B cell (primary cell): ENCODE measurements around the gene SLC17A4. TPM values are rescaled to one million over a fixed set of nuclear protein-coding genes. Genes with fewer than 3 reads are reported as not detected.

Experiments
- ATAC-seq: fragments of 200-7000 bp; cut with Tn5 transposase; one replicate; pipeline ENCODE4 v1.10.0; 2021; ENCODE audit warnings: low read depth, mild to moderate bottlenecking, moderate number of reproducible peaks, moderate library complexity
- CTCF ChIA-PET: fragments of 350-600 bp; sonication (Branson Sonifier 250); formaldehyde crosslinking; loops from one replicate; lab custom pipeline; 2021; ENCODE audit warnings: antibody characterized with exemption, inconsistent platforms; lab: Charles Lee
- POLR2A ChIA-PET: fragments of 350-600 bp; sonication (Branson Sonifier 250); formaldehyde crosslinking; loops from one replicate; lab custom pipeline; 2021; ENCODE audit warnings: antibody characterized with exemption; lab: Charles Lee
- DNase-seq: peaks from one replicate; pipeline ENCODE4 v3.0.0; 2013
- H2AFZ ChIP-seq: 2 replicates; pipeline ENCODE4 v1.6.1; 2012; ENCODE audit warnings: mild to moderate bottlenecking, low read depth, low read length; ENCODE audit not compliant: insufficient read depth, poor library complexity, severe bottlenecking
- H3K27ac ChIP-seq, 2 donors: 1 replicate in 1 of 2; 2 replicates in 1 of 2; pipeline ENCODE4 v1.5.1; 2012 to 2013; ENCODE audit warnings: low read length in 2 of 2, mild to moderate bottlenecking in 2 of 2, moderate library complexity in 1 of 2
- H3K27me3 ChIP-seq, 4 experiments: fragments of 200-600 bp in 1 of 4; sonication (generic) in 1 of 4; replicated peaks in 1 of 4; 1 replicate in 2 of 4; 2 replicates in 2 of 4; pipeline versions ENCODE4 v1.6.1 to v1.7.0; 2013 to 2016; ENCODE audit warnings: low read length in 3 of 4, mild to moderate bottlenecking in 2 of 4, mixed read lengths in 1 of 4, moderate library complexity in 1 of 4; ENCODE audit not compliant: insufficient read depth in 4 of 4, control insufficient read depth in 3 of 4; ENCODE audit errors: control extremely low read depth in 1 of 4
- H3K36me3 ChIP-seq, 2 experiments: replicated peaks in 1 of 2; 1 replicate in 1 of 2; 2 replicates in 1 of 2; pipeline versions ENCODE4 v1.6.1 to v1.7.1; 2013; ENCODE audit warnings: low read length in 1 of 2; ENCODE audit not compliant: insufficient read depth in 2 of 2, control insufficient read depth in 1 of 2; ENCODE audit errors: control extremely low read depth in 1 of 2, extremely low read depth in 1 of 2
- H3K4me1 ChIP-seq, 2 donors: fragments of 200-600 bp in 1 of 2; sonication (generic) in 1 of 2; 1 replicate in 1 of 2; 2 replicates in 1 of 2; pipeline versions ENCODE4 v1.5.1 to v1.6.1; 2013 to 2017; ENCODE audit warnings: low read length in 2 of 2; ENCODE audit not compliant: control insufficient read depth in 2 of 2, insufficient read depth in 2 of 2
- H3K4me2 ChIP-seq: replicated peaks from 2 replicates; pipeline ENCODE3; 2012; ENCODE audit warnings: mild to moderate bottlenecking, low read depth, low read length; ENCODE audit not compliant: poor library complexity, severe bottlenecking
- H3K4me3 ChIP-seq, 5 experiments: fragments of 200-600 bp in 1 of 5; sonication (generic) in 1 of 5; 1 replicate in 3 of 5; 2 replicates in 2 of 5; pipeline versions ENCODE4 v1.5.1 to v1.7.0; 2011 to 2016; ENCODE audit warnings: low read length in 4 of 5, mild to moderate bottlenecking in 4 of 5, low read depth in 2 of 5, control low read depth in 1 of 5, moderate library complexity in 1 of 5; ENCODE audit not compliant: insufficient read depth in 1 of 5; ENCODE audit errors: control extremely low read depth in 1 of 5, extremely low read depth in 1 of 5
- H3K79me2 ChIP-seq: fragments of 200-600 bp; sonication (generic); one replicate; pipeline ENCODE4 v1.6.0; 2016; ENCODE audit warnings: low read length; ENCODE audit not compliant: control insufficient read depth, insufficient read depth
- H3K9ac ChIP-seq: fragments of 200-600 bp; sonication (generic); 2 replicates; pipeline ENCODE4 v1.6.1; 2017; ENCODE audit warnings: mild to moderate bottlenecking, low read length, moderate library complexity
- H3K9me3 ChIP-seq, 3 donors: one replicate each; pipeline versions ENCODE4 v1.6.1 to v1.7.1; 2013; ENCODE audit warnings: low read length in 2 of 3; ENCODE audit not compliant: control insufficient read depth in 2 of 3, insufficient read depth in 1 of 3; ENCODE audit errors: control extremely low read depth in 1 of 3
- H4K20me1 ChIP-seq: 2 replicates; pipeline ENCODE4 v1.6.0; 2012; ENCODE audit warnings: mild to moderate bottlenecking, low read length; ENCODE audit not compliant: insufficient read depth, control insufficient read depth, poor library complexity, severe bottlenecking
- H3K27ac Mint-ChIP-seq: one replicate; pipeline ENCODE4 v1.8.0; 2021; ENCODE audit warnings: mixed read lengths
- H3K27me3 Mint-ChIP-seq: one replicate; pipeline ENCODE4 v1.8.0; 2021; ENCODE audit warnings: mixed read lengths
- H3K4me1 Mint-ChIP-seq: one replicate; pipeline ENCODE4 v1.8.0; 2021; ENCODE audit warnings: mixed read lengths
- H3K4me3 Mint-ChIP-seq: one replicate; pipeline ENCODE4 v1.8.0; 2021; ENCODE audit warnings: mixed read lengths
- H3K9me3 Mint-ChIP-seq: one replicate; pipeline ENCODE4 v1.8.0; 2022; ENCODE audit warnings: mixed read lengths; ENCODE audit not compliant: insufficient read depth
- EZH2 ChIP-seq: IDR thresholded peaks from 2 replicates; pipeline ENCODE4 v1.6.1; 2012; ENCODE audit warnings: borderline replicate concordance, low read depth, mild to moderate bottlenecking, moderate library complexity, low read length; ENCODE audit not compliant: insufficient read depth, poor library complexity, severe bottlenecking
- WGBS: methylation state at CpG from one replicate; pipeline ENCODE4 v1.1.5; 2013; ENCODE audit warnings: missing lambda C conversion rate; ENCODE audit not compliant: insufficient coverage; 5-methylcytosine and 5-hydroxymethylcytosine counted together
- intact Hi-C: fragments of 100-400 bp; cut with micrococcal nuclease; formaldehyde crosslinking; loops from one replicate; pipeline ENCODE4 v1.10.0; 2022
- polyA plus RNA-seq: library from polyadenylated mRNA; depleted of rRNA; stranded (reverse); fragments of >200 nt; gene quantifications from 2 replicates; pipeline ENCODE4 v1.2.3, GENCODE V29; 2012
- total RNA-seq, 2 donors: library from RNA; stranded (reverse); fragments of 120-200 nt in 1 of 2; gene quantifications; 1 replicate in 1 of 2; 2 replicates in 1 of 2; pipeline versions ENCODE4 v1.2.3 to v1.2.4, GENCODE V29; 2013 to 2022
- TF ChIP-seq, protein P1 (sequence below): fragments of 200-600 bp; IDR thresholded peaks from one replicate; pipeline ENCODE4 v1.8.0; 2022; ENCODE audit warnings: antibody characterized with exemption, mild to moderate bottlenecking

SLC17A4 gene
- total and polyA plus RNA-seq, 2 donors (not counting 1 experiment from before 2014, with no cell fraction given) = not detected

DNA sequence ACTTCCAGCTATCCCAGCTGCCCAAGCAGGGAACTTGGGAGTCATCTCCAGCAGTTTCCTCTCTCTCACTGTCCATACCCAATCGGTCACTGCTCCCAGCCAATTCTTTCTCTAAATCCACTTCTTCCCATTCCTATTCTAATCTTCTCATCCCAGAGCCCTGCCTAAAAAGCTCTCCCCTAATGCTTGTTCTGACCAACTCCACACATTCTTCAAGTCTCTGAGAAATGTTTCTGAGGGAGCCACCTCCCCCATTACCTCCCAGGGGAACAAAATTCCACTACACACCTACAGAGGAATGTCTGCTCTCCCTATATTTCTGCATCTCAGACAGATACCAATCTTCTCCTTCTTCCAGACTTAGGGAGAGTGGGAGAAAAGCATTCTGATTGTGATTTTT, 14.0 kb downstream of the SLC17A4 start:
- H3K36me3 ChIP-seq = no peaks in the 10 kb centered on the region
- no peaks in the 10 kb centered on the region for H3K9me3 ChIP-seq
- POLR2A ChIA-PET = no interaction called here
- peaks cover 38% of the 10 kb centered on the region for H3K27me3 Mint-ChIP-seq
- H3K4me2 ChIP-seq = no peak overlapping the region
- H3K4me3 Mint-ChIP-seq = no peak overlapping the region
- TF ChIP-seq, protein P1, sequence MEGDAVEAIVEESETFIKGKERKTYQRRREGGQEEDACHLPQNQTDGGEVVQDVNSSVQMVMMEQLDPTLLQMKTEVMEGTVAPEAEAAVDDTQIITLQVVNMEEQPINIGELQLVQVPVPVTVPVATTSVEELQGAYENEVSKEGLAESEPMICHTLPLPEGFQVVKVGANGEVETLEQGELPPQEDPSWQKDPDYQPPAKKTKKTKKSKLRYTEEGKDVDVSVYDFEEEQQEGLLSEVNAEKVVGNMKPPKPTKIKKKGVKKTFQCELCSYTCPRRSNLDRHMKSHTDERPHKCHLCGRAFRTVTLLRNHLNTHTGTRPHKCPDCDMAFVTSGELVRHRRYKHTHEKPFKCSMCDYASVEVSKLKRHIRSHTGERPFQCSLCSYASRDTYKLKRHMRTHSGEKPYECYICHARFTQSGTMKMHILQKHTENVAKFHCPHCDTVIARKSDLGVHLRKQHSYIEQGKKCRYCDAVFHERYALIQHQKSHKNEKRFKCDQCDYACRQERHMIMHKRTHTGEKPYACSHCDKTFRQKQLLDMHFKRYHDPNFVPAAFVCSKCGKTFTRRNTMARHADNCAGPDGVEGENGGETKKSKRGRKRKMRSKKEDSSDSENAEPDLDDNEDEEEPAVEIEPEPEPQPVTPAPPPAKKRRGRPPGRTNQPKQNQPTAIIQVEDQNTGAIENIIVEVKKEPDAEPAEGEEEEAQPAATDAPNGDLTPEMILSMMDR = no peak
- TF ChIP-seq EZH2 = no peak
- H2AFZ ChIP-seq = no peak overlapping the region
- no peak overlapping the region for H3K4me3 ChIP-seq
- H3K27ac ChIP-seq = no peak overlapping the region
- no peaks in the 10 kb centered on the region for H3K4me1 ChIP-seq
- no peak overlapping the region for H3K27ac Mint-ChIP-seq
- ATAC-seq (no peak), DNase-seq (no peak)
- intact Hi-C loops = no loop called here
- H3K9me3 Mint-ChIP-seq = no peaks in the 10 kb centered on the region
- CTCF ChIA-PET = no interaction called here
- no peaks in the 10 kb centered on the region for H4K20me1 ChIP-seq
- no peaks in the 10 kb centered on the region for H3K79me2 ChIP-seq
- H3K4me1 Mint-ChIP-seq = no peaks in the 10 kb centered on the region
- 80% methylated on average over 1 of the region's 1 CpG for WGBS
- H3K9ac ChIP-seq = no peak overlapping the region
- peaks cover 0 to 6% (median 0%) of the 10 kb centered on the region in 4 experiments for H3K27me3 ChIP-seq

DNA sequence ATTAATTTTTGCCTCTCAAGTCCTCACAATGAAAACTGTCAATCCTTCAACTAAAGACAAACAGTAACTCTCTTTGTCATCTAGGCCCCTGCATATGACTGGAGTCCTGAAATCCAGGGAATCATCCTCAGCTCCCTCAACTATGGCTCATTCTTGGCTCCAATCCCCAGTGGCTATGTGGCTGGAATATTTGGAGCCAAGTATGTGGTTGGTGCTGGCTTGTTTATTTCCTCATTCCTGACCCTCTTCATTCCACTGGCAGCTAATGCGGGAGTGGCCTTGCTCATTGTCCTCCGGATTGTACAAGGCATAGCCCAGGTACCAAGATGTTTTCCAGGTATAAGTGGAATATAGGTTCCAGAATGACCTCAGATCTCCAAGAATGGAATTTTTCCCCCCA, 15.4 kb downstream of the SLC17A4 start:
- Histone ChIP-seq H3K79me2 (no peaks in the 10 kb centered on the region), H3K36me3 (no peaks in the 10 kb centered on the region), H3K27ac (no peak overlapping the region), H3K4me1 (no peaks in the 10 kb centered on the region), H2AFZ (no peak overlapping the region), H4K20me1 (no peaks in the 10 kb centered on the region), H3K27me3 (peaks cover 0 to 3% (median 0%) of the 10 kb centered on the region in 4 experiments), H3K4me3 (no peak overlapping the region), H3K9me3 (no peaks in the 10 kb centered on the region), H3K4me2 (no peak overlapping the region), H3K9ac (no peak overlapping the region)
- intact Hi-C loops = no loop called here
- no peak for ATAC-seq
- no CpG with 5 or more reads among the region's 2 CpGs for WGBS
- CTCF ChIA-PET = interaction anchor here (0.6 kb wide), 1 partner anchor 68 kb away, joined by 4 read pairs; no protein-coding TSS in a partner anchor
- Mint-ChIP-seq H3K4me3 (no peak overlapping the region), H3K4me1 (no peaks in the 10 kb centered on the region), H3K27ac (no peak overlapping the region), H3K27me3 (peaks cover 34% of the 10 kb centered on the region), H3K9me3 (no peaks in the 10 kb centered on the region)
- TF ChIP-seq, protein P1 = no peak
- TF ChIP-seq EZH2 = no peak
- no peak for DNase-seq
- POLR2A ChIA-PET = no interaction called here
